Chondrocyte (in vitro differentiated cells): ENCODE data around the gene HECW1. TPM values are rescaled to one million over a fixed set of nuclear protein-coding genes. Genes with fewer than 3 reads are reported as not detected.

ENCODE experiments used
- DNase-seq: peaks from one replicate; pipeline ENCODE4 v3.0.0; 2021; ENCODE audit warnings: mixed read lengths, low spot score
- H3K27ac Mint-ChIP-seq: one replicate; pipeline ENCODE4 v1.8.0; 2021; ENCODE audit warnings: mild to moderate bottlenecking, moderate library complexity, mixed read lengths; ENCODE audit not compliant: unreplicated experiment
- H3K27me3 Mint-ChIP-seq: 2 replicates; pipeline ENCODE4 v1.8.0; 2021; ENCODE audit warnings: low read depth, mixed read lengths
- H3K36me3 Mint-ChIP-seq: 2 replicates; pipeline ENCODE4 v1.8.0; 2021; ENCODE audit warnings: low read depth, mixed read lengths
- H3K4me1 Mint-ChIP-seq: 2 replicates; pipeline ENCODE4 v1.8.0; 2021; ENCODE audit warnings: low read depth, mild to moderate bottlenecking, mixed read lengths
- H3K4me3 Mint-ChIP-seq: one replicate; pipeline ENCODE4 v1.8.0; 2021; ENCODE audit warnings: mild to moderate bottlenecking, moderate library complexity, mixed read lengths; ENCODE audit not compliant: unreplicated experiment
- H3K9me3 Mint-ChIP-seq: 2 replicates; pipeline ENCODE4 v1.8.0; 2021; ENCODE audit warnings: low read depth, mixed read lengths
- CTCF ChIP-seq: fragments of 200-600 bp; sonication (generic); IDR thresholded peaks from 2 replicates; pipeline ENCODE4 v1.5.0; 2021; ENCODE audit warnings: antibody characterized with exemption, mild to moderate bottlenecking, moderate library complexity
- total RNA-seq: library from RNA; stranded (reverse); gene quantifications from 3 replicates; pipeline ENCODE4 v1.2.1, GENCODE V29; 2021

HECW1 gene
- total RNA-seq, 1 donor from 2014 or later: 1.9 TPM

- no peak for DNase-seq
- TF ChIP-seq CTCF: no peak
- Mint-ChIP-seq H3K4me3 (peak overlapping the region; percentile 78), H3K4me1 (peaks cover 34% of the 10 kb centered on the region), H3K27me3 (peaks cover 18% of the 10 kb centered on the region), H3K36me3 (no peaks in the 10 kb centered on the region), H3K27ac (peak overlapping the region; percentile 80), H3K9me3 (peaks cover 4% of the 10 kb centered on the region)
Measured at GRCh38 chr7:43111630-43112458, 603 bp upstream of the HECW1 start.

GRCh38 chr7:43112941-43113621 is 634 bp downstream of the HECW1 start:
- Mint-ChIP-seq H3K4me3 (peak overlapping the region; percentile 78), H3K9me3 (no peaks in the 10 kb centered on the region), H3K27me3 (peaks cover 18% of the 10 kb centered on the region), H3K4me1 (peaks cover 46% of the 10 kb centered on the region), H3K27ac (no peak overlapping the region), H3K36me3 (no peaks in the 10 kb centered on the region)
- peak; percentile 17 for TF ChIP-seq CTCF
- DNase-seq: no peak

GRCh38 chr7:43113622-43114457 is 1.4 kb downstream of the HECW1 start:
- Mint-ChIP-seq H3K27me3 (peaks cover 18% of the 10 kb centered on the region), H3K4me3 (peak overlapping the region; percentile 78), H3K9me3 (no peaks in the 10 kb centered on the region), H3K4me1 (peaks cover 49% of the 10 kb centered on the region), H3K36me3 (no peaks in the 10 kb centered on the region), H3K27ac (peak overlapping the region; percentile 30)
- TF ChIP-seq CTCF: no peak
- DNase-seq: no peak

- TF ChIP-seq CTCF: no peak
- Mint-ChIP-seq H3K4me1 (peaks cover 49% of the 10 kb centered on the region), H3K27me3 (peaks cover 18% of the 10 kb centered on the region), H3K27ac (peak overlapping the region; percentile 28), H3K9me3 (no peaks in the 10 kb centered on the region), H3K36me3 (no peaks in the 10 kb centered on the region), H3K4me3 (peak overlapping the region; percentile 78)
- DNase-seq: no peak
Measured at GRCh38 chr7:43114458-43114780, 2.0 kb downstream of the HECW1 start.

GRCh38 chr7:43116451-43116850 is 4.0 kb downstream of the HECW1 start:
- peak overlapping the region; percentile 79 for H3K27ac Mint-ChIP-seq
- TF ChIP-seq CTCF: no peak
- peaks cover 13% of the 10 kb centered on the region for H3K27me3 Mint-ChIP-seq

More at GRCh38 chr7:43116451-43116850, 4.0 kb downstream of the HECW1 start:
- no peaks in the 10 kb centered on the region for H3K9me3 Mint-ChIP-seq
- no peak for DNase-seq
- no peak overlapping the region for H3K4me3 Mint-ChIP-seq
- no peaks in the 10 kb centered on the region for H3K36me3 Mint-ChIP-seq
- peaks cover 50% of the 10 kb centered on the region for H3K4me1 Mint-ChIP-seq
